CD4-positive, alpha-beta memory T cell (primary cell): ENCODE measurements around the gene PRL. TPM values are rescaled to one million over a fixed set of nuclear protein-coding genes. Genes with fewer than 3 reads are reported as not detected.

ENCODE experiments used
- CTCF ChIA-PET: fragments of 350-600 bp; sonication (Branson Sonifier 250); formaldehyde crosslinking; loops from one replicate; lab custom pipeline; 2021; ENCODE audit warnings: inconsistent platforms; ENCODE audit not compliant: partially characterized antibody; lab: Charles Lee
- POLR2A ChIA-PET: fragments of 350-600 bp; sonication (Branson Sonifier 250); formaldehyde crosslinking; loops from one replicate; lab custom pipeline; 2021; ENCODE audit not compliant: partially characterized antibody; lab: Charles Lee
- DNase-seq, 5 donors: peaks; one replicate each; pipeline versions ENCODE4 v3.0.0 to v3.0.0-alpha.2; 2020 to 2022; ENCODE audit warnings: mixed read lengths in 1 of 5
- H3K27ac ChIP-seq: one replicate; pipeline ENCODE4 v1.7.0; 2013; ENCODE audit warnings: low read depth, low read length
- H3K27me3 ChIP-seq: 2 replicates; pipeline ENCODE4 v1.7.0; 2013; ENCODE audit warnings: mild to moderate bottlenecking, low read length, moderate library complexity; ENCODE audit not compliant: insufficient read depth
- H3K36me3 ChIP-seq: 2 replicates; pipeline ENCODE4 v1.7.0; 2013; ENCODE audit warnings: mild to moderate bottlenecking, low read length, moderate library complexity; ENCODE audit not compliant: insufficient read depth
- H3K4me1 ChIP-seq: 2 replicates; pipeline ENCODE4 v1.7.0; 2013; ENCODE audit warnings: mild to moderate bottlenecking, low read length, moderate library complexity; ENCODE audit not compliant: insufficient read depth
- H3K4me3 ChIP-seq, 2 donors: one replicate each; pipeline ENCODE4 v1.7.0; 2013; ENCODE audit warnings: low read length in 2 of 2, mild to moderate bottlenecking in 1 of 2
- H3K9me3 ChIP-seq, 2 donors: one replicate each; pipeline ENCODE4 v1.7.0; 2013; ENCODE audit warnings: low read length in 2 of 2, control low read depth in 1 of 2; ENCODE audit not compliant: control insufficient read depth in 1 of 2
- H3K27ac Mint-ChIP-seq, 7 donors: one replicate each; pipeline ENCODE4 v1.8.0; 2020 to 2021; ENCODE audit warnings: mixed read lengths in 7 of 7, mild to moderate bottlenecking in 6 of 7, inconsistent platforms in 3 of 7, moderate library complexity in 3 of 7
- H3K27me3 Mint-ChIP-seq, 2 donors: one replicate each; pipeline ENCODE4 v1.8.0; 2020 to 2021; ENCODE audit warnings: mixed read lengths in 2 of 2
- H3K36me3 Mint-ChIP-seq, 2 donors: one replicate each; pipeline ENCODE4 v1.8.0; 2020 to 2021; ENCODE audit warnings: mixed read lengths in 2 of 2, inconsistent platforms in 1 of 2, mild to moderate bottlenecking in 1 of 2
- H3K4me1 Mint-ChIP-seq, 4 donors: one replicate each; pipeline ENCODE4 v1.8.0; 2020 to 2021; ENCODE audit warnings: mixed read lengths in 4 of 4, mild to moderate bottlenecking in 1 of 4
- H3K4me3 Mint-ChIP-seq, 8 donors: one replicate each; pipeline ENCODE4 v1.8.0; 2020 to 2021; ENCODE audit warnings: mixed read lengths in 8 of 8, mild to moderate bottlenecking in 7 of 8, moderate library complexity in 6 of 8, inconsistent platforms in 3 of 8
- H3K9me3 Mint-ChIP-seq, 8 donors: one replicate each; pipeline ENCODE4 v1.8.0; 2020 to 2021; ENCODE audit warnings: mixed read lengths in 8 of 8, mild to moderate bottlenecking in 5 of 8, inconsistent platforms in 3 of 8, moderate library complexity in 1 of 8
- intact Hi-C: fragments of 100-400 bp; cut with micrococcal nuclease; formaldehyde crosslinking; loops from one replicate; pipeline ENCODE4 v1.15.1; 2023
- polyA plus RNA-seq, 2 donors: library from polyadenylated mRNA; unstranded; fragments of 300-500 nt; fragmentation: Illumina TruSeq; gene quantifications; one replicate each; pipeline ENCODE4 v1.2.3, GENCODE V29; 2021
- total RNA-seq, 2 experiments: library from RNA; stranded (reverse); gene quantifications; one replicate each; pipeline ENCODE4 v1.2.3, GENCODE V29; 2021

PRL gene
- total and polyA plus RNA-seq, 4 experiments from 2014 or later = not detected

GRCh38 chr6:22295145-22295544 is 1.7 kb downstream of the PRL start:
- H3K4me1 Mint-ChIP-seq = no peaks in the 10 kb centered on the region
- intact Hi-C loops = no loop called here

GRCh38 chr6:22294301-22294700 is 2.5 kb downstream of the PRL start:
- Histone ChIP-seq H3K27me3 (no peaks in the 10 kb centered on the region), H3K27ac (no peak overlapping the region), H3K9me3 (no peaks in the 10 kb centered on the region), H3K4me1 (no peaks in the 10 kb centered on the region), H3K36me3 (no peaks in the 10 kb centered on the region), H3K4me3 (no peak overlapping the region)
- no peaks in the 10 kb centered on the region for H3K4me1 Mint-ChIP-seq
- intact Hi-C loops = no loop called here
- no peak overlapping the region for H3K27ac Mint-ChIP-seq
- DNase-seq = no peak
- CTCF ChIA-PET = no interaction called here
- POLR2A ChIA-PET = no interaction called here
- no peaks in the 10 kb centered on the region for H3K27me3 Mint-ChIP-seq
- H3K9me3 Mint-ChIP-seq = peaks cover 0 to 5% (median 2%) of the 10 kb centered on the region in 8 donors
- no peaks in the 10 kb centered on the region for H3K36me3 Mint-ChIP-seq
- H3K4me3 Mint-ChIP-seq = no peak overlapping the region

More at GRCh38 chr6:22295145-22295544, 1.7 kb downstream of the PRL start:
- H3K27ac ChIP-seq = no peak overlapping the region
- no peaks in the 10 kb centered on the region for H3K36me3 Mint-ChIP-seq
- no peak overlapping the region for H3K27ac Mint-ChIP-seq
- H3K4me1 ChIP-seq = no peaks in the 10 kb centered on the region
- H3K9me3 ChIP-seq = no peaks in the 10 kb centered on the region
- no peak overlapping the region for H3K4me3 ChIP-seq
- H3K4me3 Mint-ChIP-seq = no peak overlapping the region
- CTCF ChIA-PET = no interaction called here
- DNase-seq = no peak
- peaks cover 0 to 4% (median 2%) of the 10 kb centered on the region in 8 donors for H3K9me3 Mint-ChIP-seq
- POLR2A ChIA-PET = no interaction called here
- H3K27me3 Mint-ChIP-seq = no peaks in the 10 kb centered on the region
- H3K27me3 ChIP-seq = no peaks in the 10 kb centered on the region
- no peaks in the 10 kb centered on the region for H3K36me3 ChIP-seq

- no peaks in the 10 kb centered on the region for H3K27me3 Mint-ChIP-seq
- POLR2A ChIA-PET = no interaction called here
- H3K4me1 Mint-ChIP-seq = no peaks in the 10 kb centered on the region
- Histone ChIP-seq H3K4me1 (no peaks in the 10 kb centered on the region), H3K9me3 (no peaks in the 10 kb centered on the region), H3K27ac (no peak overlapping the region), H3K36me3 (no peaks in the 10 kb centered on the region), H3K4me3 (no peak overlapping the region), H3K27me3 (no peaks in the 10 kb centered on the region)
- CTCF ChIA-PET = no interaction called here
- H3K36me3 Mint-ChIP-seq = no peaks in the 10 kb centered on the region
- H3K9me3 Mint-ChIP-seq = peaks cover 0 to 7% (median 3%) of the 10 kb centered on the region in 8 donors
- no peak overlapping the region for H3K4me3 Mint-ChIP-seq
- no peak overlapping the region for H3K27ac Mint-ChIP-seq
- no peak for DNase-seq
- intact Hi-C loops = no loop called here
These were observed 6.8 kb downstream of the PRL start for GRCh38 chr6:22290045-22290444.

DNA sequence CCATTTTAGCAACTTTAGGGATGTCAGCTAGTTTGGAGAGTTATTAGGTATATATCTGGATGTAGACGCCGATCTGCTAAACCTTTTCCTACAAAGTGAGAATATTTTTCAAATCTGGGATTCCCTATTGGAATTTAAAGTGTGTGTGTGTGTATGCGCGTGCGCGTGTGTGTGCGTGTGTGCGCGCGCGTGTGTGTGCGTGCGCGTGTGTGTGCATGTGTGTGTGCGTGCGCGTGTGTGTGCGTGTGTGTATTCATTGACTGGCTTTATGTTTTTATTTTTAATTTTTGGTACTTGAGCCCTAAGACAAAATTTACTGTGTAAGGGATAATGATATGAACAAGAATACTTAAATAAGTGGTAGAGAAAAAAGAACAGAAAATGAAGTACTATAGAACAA is 8.1 kb downstream of the PRL start:
- Histone ChIP-seq H3K4me1 (no peaks in the 10 kb centered on the region), H3K27me3 (no peaks in the 10 kb centered on the region), H3K36me3 (no peaks in the 10 kb centered on the region), H3K4me3 (no peak overlapping the region), H3K27ac (no peak overlapping the region), H3K9me3 (no peaks in the 10 kb centered on the region)
- ChIA-PET CTCF (no interaction called here), POLR2A (no interaction called here)
- no peaks in the 10 kb centered on the region for H3K4me1 Mint-ChIP-seq
- H3K27me3 Mint-ChIP-seq = peaks cover 0 to 2% of the 10 kb centered on the region in 2 donors
- no peak overlapping the region for H3K27ac Mint-ChIP-seq
- DNase-seq = no peak
- H3K9me3 Mint-ChIP-seq = peaks cover 0 to 8% (median 4%) of the 10 kb centered on the region in 8 donors
- no peaks in the 10 kb centered on the region for H3K36me3 Mint-ChIP-seq
- intact Hi-C loops = no loop called here
- H3K4me3 Mint-ChIP-seq = no peak overlapping the region

DNA sequence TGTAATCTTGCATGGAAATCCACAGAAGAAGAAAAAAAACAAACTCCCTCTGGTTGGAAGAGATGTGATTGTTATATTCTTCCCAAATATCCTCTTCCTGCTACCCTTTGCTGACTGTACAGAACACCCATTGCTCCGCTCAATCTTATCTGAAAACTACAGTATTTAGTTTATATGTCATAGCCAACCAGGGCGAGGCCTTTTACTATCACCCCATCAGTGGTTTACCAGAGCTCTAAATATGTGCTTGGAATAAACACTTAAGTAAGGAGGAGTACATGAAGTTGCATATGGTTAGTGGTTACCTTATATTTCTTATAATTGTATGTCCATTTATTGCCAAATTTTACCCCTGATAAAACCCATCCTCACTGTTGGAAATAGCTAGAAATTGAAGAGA is 12.2 kb downstream of the PRL start:
- H3K4me3 ChIP-seq = no peak overlapping the region
- no peak overlapping the region for H3K27ac ChIP-seq
- ChIA-PET POLR2A (no interaction called here), CTCF (no interaction called here)
- Mint-ChIP-seq H3K4me3 (no peak overlapping the region), H3K27ac (no peak overlapping the region), H3K27me3 (peaks cover 0 to 2% of the 10 kb centered on the region in 2 donors), H3K36me3 (no peaks in the 10 kb centered on the region), H3K9me3 (peaks cover 0 to 11% (median 3%) of the 10 kb centered on the region in 8 donors), H3K4me1 (no peaks in the 10 kb centered on the region)
- no peaks in the 10 kb centered on the region for H3K9me3 ChIP-seq
- intact Hi-C loops = no loop called here
- no peaks in the 10 kb centered on the region for H3K27me3 ChIP-seq
- no peaks in the 10 kb centered on the region for H3K36me3 ChIP-seq
- DNase-seq = no peak
- H3K4me1 ChIP-seq = no peaks in the 10 kb centered on the region

- H3K4me3 Mint-ChIP-seq = no peak overlapping the region
- H3K27ac Mint-ChIP-seq = no peak overlapping the region
- peaks cover 2 to 18% (median 4%) of the 10 kb centered on the region in 8 donors for H3K9me3 Mint-ChIP-seq
- no peak for DNase-seq
- Histone ChIP-seq H3K27me3 (no peaks in the 10 kb centered on the region), H3K9me3 (no peaks in the 10 kb centered on the region), H3K36me3 (no peaks in the 10 kb centered on the region), H3K4me3 (no peak overlapping the region), H3K4me1 (no peaks in the 10 kb centered on the region), H3K27ac (no peak overlapping the region)
- CTCF ChIA-PET = no interaction called here
- no peaks in the 10 kb centered on the region for H3K4me1 Mint-ChIP-seq
- POLR2A ChIA-PET = no interaction called here
- intact Hi-C loops = no loop called here
- H3K27me3 Mint-ChIP-seq = peaks cover 0 to 2% of the 10 kb centered on the region in 2 donors
- no peaks in the 10 kb centered on the region for H3K36me3 Mint-ChIP-seq
These were observed 15.3 kb downstream of the PRL start for GRCh38 chr6:22281341-22282085.

DNA sequence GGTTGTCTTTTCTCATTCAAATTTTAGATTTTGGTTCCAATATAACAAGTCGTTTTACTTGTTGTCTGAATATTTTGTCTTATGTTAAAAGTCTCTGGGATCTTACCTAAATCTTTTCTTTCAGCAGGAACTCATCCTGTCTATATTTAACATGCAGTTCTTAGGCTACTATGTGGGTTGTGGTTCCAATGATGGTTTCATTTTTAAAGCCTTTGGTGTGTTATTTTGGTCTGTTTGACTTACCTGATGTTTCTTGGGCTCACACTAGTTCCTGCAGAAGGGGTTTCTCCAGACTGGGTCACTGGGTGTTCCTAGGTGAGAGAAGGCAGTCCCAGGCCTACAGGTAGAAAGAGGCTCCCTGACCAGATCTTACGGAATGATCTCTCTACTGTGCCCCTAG is 17.4 kb downstream of the PRL start:
- Histone ChIP-seq H3K27me3 (no peaks in the 10 kb centered on the region), H3K9me3 (no peaks in the 10 kb centered on the region), H3K27ac (no peak overlapping the region), H3K4me3 (no peak overlapping the region), H3K4me1 (no peaks in the 10 kb centered on the region), H3K36me3 (no peaks in the 10 kb centered on the region)
- Mint-ChIP-seq H3K4me3 (no peak overlapping the region), H3K27ac (no peak overlapping the region), H3K9me3 (peaks cover 4 to 23% (median 7%) of the 10 kb centered on the region in 8 donors), H3K4me1 (no peaks in the 10 kb centered on the region), H3K36me3 (no peaks in the 10 kb centered on the region), H3K27me3 (no peaks in the 10 kb centered on the region)
- intact Hi-C loops = no loop called here
- no peak for DNase-seq
- POLR2A ChIA-PET = no interaction called here
- CTCF ChIA-PET = no interaction called here
